Gastrocnemius medialis (tissue), 4 donors: ENCODE data around the gene KIF26B. TPM values are rescaled to one million over a fixed set of nuclear protein-coding genes. Genes with fewer than 3 reads are reported as not detected.

Experiments
- ATAC-seq, 2 donors: fragments of 150-250 bp; one replicate each; pipeline ENCODE4 v1.9.1; 2016
- DNase-seq, 2 donors: peaks; one replicate each; pipeline ENCODE4 v3.0.0-alpha.2; 2019
- H3K27ac ChIP-seq, 4 donors: fragments of 200-600 bp; sonication (generic); 1 replicate in 1 of 4; 2 replicates in 3 of 4; pipeline ENCODE4 v1.5.1; 2016 to 2018; ENCODE audit warnings: mild to moderate bottlenecking in 2 of 4, moderate library complexity in 1 of 4
- H3K27me3 ChIP-seq, 3 donors: fragments of 200-600 bp; sonication (generic) in 2 of 3; 1 replicate in 1 of 3; 2 replicates in 2 of 3; pipeline versions ENCODE4 v1.5.1 to v1.6.0; 2016 to 2019; ENCODE audit warnings: mild to moderate bottlenecking in 1 of 3, moderate library complexity in 1 of 3
- H3K36me3 ChIP-seq, 2 donors: fragments of 200-600 bp; sonication (generic) in 1 of 2; one replicate each; pipeline ENCODE4 v1.5.1; 2017 to 2018
- H3K4me1 ChIP-seq, 2 donors: fragments of 200-600 bp; sonication (generic) in 1 of 2; one replicate each; pipeline ENCODE4 v1.5.1; 2016 to 2017; ENCODE audit warnings: mild to moderate bottlenecking in 2 of 2
- H3K4me3 ChIP-seq, 4 donors: fragments of 200-600 bp; sonication (generic) in 3 of 4; 1 replicate in 1 of 4; 2 replicates in 3 of 4; pipeline ENCODE4 v1.5.1; 2016 to 2019; ENCODE audit warnings: mild to moderate bottlenecking in 2 of 4
- H3K9me3 ChIP-seq, 3 donors: fragments of 200-600 bp; sonication (generic) in 2 of 3; 1 replicate in 1 of 3; 2 replicates in 2 of 3; pipeline ENCODE4 v1.5.1; 2016 to 2019
- CTCF ChIP-seq, 5 experiments: fragments of 450-650 bp in 3 of 5; fragments of 200-600 bp in 2 of 5; sonication (generic) in 2 of 5; IDR thresholded peaks in 4 of 5; conservative IDR thresholded peaks in 1 of 5; 1 replicate in 4 of 5; 2 replicates in 1 of 5; pipeline ENCODE4 v1.5.1; 2016 to 2019; ENCODE audit warnings: antibody characterized with exemption in 5 of 5, mild to moderate bottlenecking in 3 of 5, moderate library complexity in 3 of 5
- POLR2A ChIP-seq, 2 donors: fragments of 450-650 bp; IDR thresholded peaks; one replicate each; pipeline ENCODE4 v1.6.1; 2017; ENCODE audit warnings: antibody characterized with exemption in 2 of 2, mild to moderate bottlenecking in 2 of 2, moderate library complexity in 2 of 2
- in situ Hi-C, 4 donors: fragments of 200-750 bp; cut with MboI; loops; one replicate each; pipeline versions ENCODE4 v1.15.0 to v1.8.0; 2017; ENCODE audit warnings: low sequenced_read_pairs in 4 of 4
- intact Hi-C: fragments of 100-400 bp; cut with DNase I; formaldehyde crosslinking; loops from one replicate; pipeline ENCODE4 v1.15.1; 2023; ENCODE audit warnings: low total_unique reads
- total RNA-seq, 4 donors: library from RNA; depleted of rRNA; stranded (reverse); fragments of >200 nt; gene quantifications; one replicate each; pipeline versions ENCODE4 v1.1.0 to v1.2.3, GENCODE V29; 2016

KIF26B gene
- total RNA-seq, 4 donors from 2014 or later, result 0.02 to 0.20 (median 0.10) TPM; not detected in 1

- H3K9me3 ChIP-seq, result no peaks in the 10 kb centered on the region
- intact Hi-C loops, result no loop called here
- ATAC-seq (no peak), DNase-seq (no peak)
- TF ChIP-seq CTCF (IDR thresholded peaks at IDR 0.05 in 4 of 5, conservative IDR thresholded peaks at IDR 0.05 in 1 of 5) (no peak), POLR2A (IDR thresholded peaks at IDR 0.05) (no peak)
- H3K4me1 ChIP-seq, result peaks cover 0 to under 1% of the 10 kb centered on the region in 2 donors
- no peaks in the 10 kb centered on the region for H3K36me3 ChIP-seq
- in situ Hi-C loops, result no loop called here
- H3K4me3 ChIP-seq, result no peak overlapping the region
- H3K27me3 ChIP-seq, result peaks cover 0 to 12% (median 7%) of the 10 kb centered on the region in 3 donors
- no peak overlapping the region for H3K27ac ChIP-seq
Observed at GRCh38 chr1:245148069-245148468, 6.7 kb upstream of the KIF26B start.

GRCh38 chr1:245148861-245149260 is 5.9 kb upstream of the KIF26B start:
- in situ Hi-C loops (no loop called here), intact Hi-C loops (no loop called here)
- H3K4me1 ChIP-seq, result peaks cover 0 to 9% of the 10 kb centered on the region in 2 donors
- no peaks in the 10 kb centered on the region for H3K36me3 ChIP-seq
- ATAC-seq (no peak), DNase-seq (no peak)
- no peaks in the 10 kb centered on the region for H3K9me3 ChIP-seq
- no peak for TF ChIP-seq POLR2A (IDR thresholded peaks at IDR 0.05)
- TF ChIP-seq CTCF (IDR thresholded peaks at IDR 0.05 in 4 of 5, conservative IDR thresholded peaks at IDR 0.05 in 1 of 5), result no peak
- H3K4me3 ChIP-seq, result no peak overlapping the region
- peaks cover 7 to 19% (median 12%) of the 10 kb centered on the region in 3 donors for H3K27me3 ChIP-seq
- H3K27ac ChIP-seq, result no peak overlapping the region

GRCh38 chr1:245153081-245153551 is 1.7 kb upstream of the KIF26B start:
- TF ChIP-seq CTCF (IDR thresholded peaks at IDR 0.05 in 4 of 5, conservative IDR thresholded peaks at IDR 0.05 in 1 of 5) (peak; percentile 19 to 70 (median 52)), POLR2A (IDR thresholded peaks at IDR 0.05) (no peak)
- H3K27me3 ChIP-seq, result peaks cover 38 to 50% (median 45%) of the 10 kb centered on the region in 3 donors
- H3K4me1 ChIP-seq, result peaks cover 4 to 29% of the 10 kb centered on the region in 2 donors
- H3K27ac ChIP-seq, result no peak overlapping the region
- no peaks in the 10 kb centered on the region for H3K36me3 ChIP-seq
- H3K9me3 ChIP-seq, result no peaks in the 10 kb centered on the region
- in situ Hi-C loops, result loop anchor here (5.0 to 25.0 kb wide), 4 partner anchors 844 to 1334 kb away; no protein-coding TSS in a partner anchor
- DNase-seq (no peak), ATAC-seq (peak in 1 of 2 donors; percentile 41)
- peak overlapping the region; percentile 49 to 60 (median 54) for H3K4me3 ChIP-seq
- intact Hi-C loops, result loop anchor here (1.0 to 10.0 kb wide), 3 partner anchors 850 to 1340 kb away; no protein-coding TSS in a partner anchor

GRCh38 chr1:245153552-245154428 is 995 bp upstream of the KIF26B start:
- peaks cover 38 to 52% (median 50%) of the 10 kb centered on the region in 3 donors for H3K27me3 ChIP-seq
- in situ Hi-C loops (loop anchor here (5.0 to 25.0 kb wide), 4 partner anchors 844 to 1334 kb away; no protein-coding TSS in a partner anchor), intact Hi-C loops (loop anchor here (1.0 to 10.0 kb wide), 3 partner anchors 850 to 1339 kb away; no protein-coding TSS in a partner anchor)
- no peak for TF ChIP-seq CTCF (IDR thresholded peaks at IDR 0.05 in 4 of 5, conservative IDR thresholded peaks at IDR 0.05 in 1 of 5)
- no peak for TF ChIP-seq POLR2A (IDR thresholded peaks at IDR 0.05)
- no peaks in the 10 kb centered on the region for H3K9me3 ChIP-seq
- H3K4me1 ChIP-seq, result peaks cover 4 to 29% of the 10 kb centered on the region in 2 donors
- ATAC-seq (peak in 1 of 2 donors; percentile 28), DNase-seq (no peak)
- H3K4me3 ChIP-seq, result peak overlapping the region; percentile 49 to 60 (median 54)
- no peak overlapping the region for H3K27ac ChIP-seq
- H3K36me3 ChIP-seq, result no peaks in the 10 kb centered on the region
